Measurements from ENCODE around the gene CDK5RAP1.

Gene CDK5RAP1

DNA sequence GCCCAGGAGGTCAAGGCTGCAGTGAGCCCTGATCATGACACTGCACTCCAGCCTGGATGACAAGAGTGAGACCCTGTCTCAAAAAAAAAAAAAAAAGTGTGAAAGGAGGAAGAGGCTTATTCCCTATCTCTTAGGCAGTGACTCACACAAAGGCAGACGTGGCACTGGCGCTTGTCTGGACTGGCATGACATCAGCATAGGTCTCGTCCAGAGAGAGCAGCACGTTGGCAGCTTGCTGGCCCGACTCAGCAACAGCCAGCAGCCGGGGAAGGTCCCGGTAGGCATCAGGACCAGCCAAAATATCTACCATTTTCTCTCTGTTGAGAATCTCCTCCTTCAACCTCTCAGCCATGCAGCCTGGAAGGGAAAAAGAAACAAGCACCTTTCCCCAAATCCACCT is 14.1 kb downstream of the CDK5RAP1 start:
- FAIRE-seq (no peak), DNase-seq (ENCODE audit: insufficient read length, low spot score) (no peak)
- TF ChIP-seq PAX5 (IDR thresholded peaks at IDR 0.05; ENCODE audit: insufficient read depth, low read length, severe bottlenecking) (no peak), POLR2A (IDR thresholded peaks at IDR 0.05; ENCODE audit: low read depth, low read length) (no peak), TAF1 (IDR thresholded peaks at IDR 0.05; ENCODE audit: low read depth, low read length) (no peak), POLR2AphosphoS5 (IDR thresholded peaks at IDR 0.05; ENCODE audit: low read depth, low read length) (no peak), SPI1 (IDR thresholded peaks at IDR 0.05; ENCODE audit: low read depth, low read length) (no peak), POU2F2 (IDR thresholded peaks at IDR 0.05; ENCODE audit: low read depth, low read length) (no peak)

DNA sequence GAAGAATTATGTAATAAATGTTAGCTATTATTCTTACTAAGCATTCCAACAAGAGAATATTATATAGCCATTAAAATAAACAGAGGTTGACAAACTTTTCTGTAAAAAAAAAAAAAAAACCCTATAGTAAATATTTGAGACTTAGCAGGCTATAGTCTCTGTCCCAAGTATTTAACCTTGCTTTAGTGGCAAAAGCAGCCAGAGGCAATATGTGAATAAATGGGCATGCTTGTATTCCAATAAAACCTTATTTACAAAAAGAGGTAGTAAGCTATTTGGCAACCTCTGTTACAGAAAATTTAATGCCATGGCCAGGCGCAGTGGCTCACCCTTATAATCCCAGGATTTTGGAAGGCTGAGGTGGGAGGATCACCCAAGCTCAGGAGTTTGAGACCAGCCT is 14.6 kb downstream of the CDK5RAP1 start:
- no peak for TF ChIP-seq SPI1 (IDR thresholded peaks at IDR 0.05; ENCODE audit: low read depth, low read length)
- TF ChIP-seq POLR2AphosphoS5 (IDR thresholded peaks at IDR 0.05; ENCODE audit: low read depth, low read length): no peak
- TF ChIP-seq POLR2A (IDR thresholded peaks at IDR 0.05; ENCODE audit: low read depth, low read length): no peak
- TF ChIP-seq PAX5 (IDR thresholded peaks at IDR 0.05; ENCODE audit: insufficient read depth, low read length, severe bottlenecking): no peak
- FAIRE-seq: no peak
- no peak for DNase-seq (ENCODE audit: insufficient read length, low spot score)

DNA sequence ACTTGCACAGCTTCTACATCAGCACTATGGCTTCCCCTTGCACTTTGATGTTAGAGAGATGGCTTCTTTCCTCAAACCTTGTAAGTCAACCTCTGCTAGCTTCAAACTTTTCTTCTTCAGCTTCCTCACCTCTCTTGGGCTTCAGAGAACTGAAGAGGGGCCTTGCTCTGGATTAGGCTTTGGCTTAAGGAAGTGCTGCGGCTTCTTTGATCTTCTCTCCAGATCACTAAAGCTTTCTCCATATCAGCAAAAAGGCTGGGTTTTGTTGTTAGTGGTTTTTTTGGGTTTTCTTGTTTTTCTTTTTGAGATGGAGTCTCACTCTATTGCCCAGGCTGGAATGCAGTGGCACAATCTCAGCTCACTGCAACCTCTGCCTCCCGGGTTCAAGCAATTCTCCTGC is 24.0 kb downstream of the CDK5RAP1 start:
- TF ChIP-seq SPI1 (IDR thresholded peaks at IDR 0.05; ENCODE audit: low read depth, low read length): no peak
- TF ChIP-seq POU2F2 (IDR thresholded peaks at IDR 0.05; ENCODE audit: low read depth, low read length): no peak
- no peak for TF ChIP-seq POLR2A (IDR thresholded peaks at IDR 0.05; ENCODE audit: low read depth, low read length)
- TF ChIP-seq TAF1 (IDR thresholded peaks at IDR 0.05; ENCODE audit: low read depth, low read length): no peak
- TF ChIP-seq PAX5 (IDR thresholded peaks at IDR 0.05; ENCODE audit: insufficient read depth, low read length, severe bottlenecking): no peak
- FAIRE-seq (no peak), DNase-seq (ENCODE audit: insufficient read length, low spot score) (no peak)

DNA sequence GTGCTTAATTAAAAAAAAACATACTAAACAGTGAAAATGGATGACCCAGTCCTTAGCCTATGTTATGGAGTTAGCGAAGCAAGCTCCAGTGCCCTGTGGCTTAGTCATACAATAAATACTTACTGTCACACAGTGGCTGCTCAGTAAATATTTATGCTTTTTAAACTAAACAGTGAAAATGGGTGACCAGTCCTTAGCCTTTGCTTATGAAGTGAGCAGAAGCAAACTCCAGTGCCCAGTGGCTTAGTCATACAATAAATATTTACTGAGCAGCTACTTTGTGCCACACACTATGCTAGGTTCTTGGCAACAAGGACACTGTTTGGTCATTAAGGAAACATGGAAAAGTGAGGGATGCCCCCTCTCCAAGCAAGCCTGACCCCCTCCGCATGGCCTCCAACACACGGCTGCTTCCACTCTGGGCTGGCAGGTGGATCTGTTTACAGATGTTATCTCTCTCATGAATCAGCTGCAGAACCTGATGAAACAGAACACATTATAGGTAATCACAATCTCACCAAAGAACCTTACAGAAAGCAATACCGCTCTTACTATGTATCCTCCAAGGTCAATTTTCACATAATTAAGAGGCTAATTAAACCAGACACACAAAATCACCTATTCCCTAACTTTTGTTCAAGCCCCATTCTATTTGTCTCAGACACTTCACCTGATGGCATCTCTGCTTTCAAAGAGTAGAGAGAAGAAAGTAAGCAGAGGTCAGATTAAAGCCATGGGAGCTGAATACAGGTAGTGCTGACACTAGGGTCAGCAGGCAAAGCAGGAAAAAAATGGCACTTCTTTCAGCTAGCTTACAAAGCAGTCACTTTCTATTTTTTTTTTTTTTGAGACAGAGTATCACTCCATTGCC is 27.3 kb downstream of the CDK5RAP1 start:
- FAIRE-seq: no peak

DNA sequence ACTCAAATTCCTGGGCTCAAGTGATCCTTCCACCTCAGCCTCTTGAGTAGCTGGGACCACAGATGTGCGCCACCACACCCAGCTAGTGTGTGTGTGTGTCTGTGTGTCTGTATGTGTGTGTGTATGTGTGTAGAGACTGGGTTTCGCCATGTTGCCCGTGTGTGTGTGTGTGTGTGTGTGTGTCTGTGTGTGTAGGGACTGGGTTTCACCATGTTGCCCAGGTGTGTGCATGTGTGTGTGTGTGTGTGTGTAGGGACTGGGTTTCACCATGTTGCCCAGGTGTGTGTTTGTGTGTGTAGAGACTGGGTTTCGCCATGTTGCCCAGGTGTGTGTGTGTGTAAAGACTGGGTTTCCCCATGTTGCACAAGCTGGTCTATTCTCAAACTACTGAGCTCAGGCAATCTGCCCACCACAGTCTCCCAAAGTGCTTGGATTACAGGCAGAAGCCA is 28.3 kb downstream of the CDK5RAP1 start:
- TF ChIP-seq PAX5 (IDR thresholded peaks at IDR 0.05; ENCODE audit: insufficient read depth, low read length, severe bottlenecking): no peak
- no peak for TF ChIP-seq POLR2AphosphoS5 (IDR thresholded peaks at IDR 0.05; ENCODE audit: low read depth, low read length)
- no peak for TF ChIP-seq SPI1 (IDR thresholded peaks at IDR 0.05; ENCODE audit: low read depth, low read length)
- TF ChIP-seq TAF1 (IDR thresholded peaks at IDR 0.05; ENCODE audit: low read depth, low read length): no peak
- no peak for TF ChIP-seq POLR2A (IDR thresholded peaks at IDR 0.05; ENCODE audit: low read depth, low read length)
- FAIRE-seq: peak; percentile 38
- no peak for DNase-seq (ENCODE audit: insufficient read length, low spot score)

More for the DNA sequence above, 27.3 kb downstream of the CDK5RAP1 start:
- TF ChIP-seq POU2F2 (IDR thresholded peaks at IDR 0.05; ENCODE audit: low read depth, low read length) (no peak), TAF1 (IDR thresholded peaks at IDR 0.05; ENCODE audit: low read depth, low read length) (no peak), POLR2AphosphoS5 (IDR thresholded peaks at IDR 0.05; ENCODE audit: low read depth, low read length) (no peak), SPI1 (IDR thresholded peaks at IDR 0.05; ENCODE audit: low read depth, low read length) (no peak), PAX5 (IDR thresholded peaks at IDR 0.05; ENCODE audit: insufficient read depth, low read length, severe bottlenecking) (no peak), POLR2A (IDR thresholded peaks at IDR 0.05; ENCODE audit: low read depth, low read length) (no peak)
- DNase-seq (ENCODE audit: insufficient read length, low spot score): no peak

DNA sequence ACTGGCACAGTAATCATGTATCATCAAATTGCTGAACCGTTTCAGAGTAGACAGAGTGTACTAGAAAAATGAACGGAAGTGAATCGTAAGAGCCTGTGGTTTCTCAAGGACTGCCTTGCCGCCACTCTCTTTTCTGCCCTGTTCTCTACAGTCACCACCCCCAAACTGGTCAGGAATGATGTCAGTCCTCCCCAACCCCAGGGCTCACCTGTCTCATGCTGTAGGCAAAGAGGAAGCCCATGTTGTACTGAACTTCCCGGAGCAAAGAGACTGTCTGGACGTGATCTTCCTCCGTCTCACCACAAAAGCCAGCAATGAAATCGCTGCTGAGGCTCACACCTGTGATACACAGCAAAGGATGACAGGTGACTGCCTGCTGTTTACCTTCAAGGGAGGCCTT is 31.0 kb downstream of the CDK5RAP1 start:
- no peak for FAIRE-seq
- DNase-seq (ENCODE audit: insufficient read length, low spot score): no peak
- TF ChIP-seq POLR2A (IDR thresholded peaks at IDR 0.05; ENCODE audit: low read depth, low read length) (no peak), POU2F2 (IDR thresholded peaks at IDR 0.05; ENCODE audit: low read depth, low read length) (no peak), POLR2AphosphoS5 (IDR thresholded peaks at IDR 0.05; ENCODE audit: low read depth, low read length) (no peak), SPI1 (IDR thresholded peaks at IDR 0.05; ENCODE audit: low read depth, low read length) (no peak), TAF1 (IDR thresholded peaks at IDR 0.05; ENCODE audit: low read depth, low read length) (no peak), PAX5 (IDR thresholded peaks at IDR 0.05; ENCODE audit: insufficient read depth, low read length, severe bottlenecking) (no peak)

DNA sequence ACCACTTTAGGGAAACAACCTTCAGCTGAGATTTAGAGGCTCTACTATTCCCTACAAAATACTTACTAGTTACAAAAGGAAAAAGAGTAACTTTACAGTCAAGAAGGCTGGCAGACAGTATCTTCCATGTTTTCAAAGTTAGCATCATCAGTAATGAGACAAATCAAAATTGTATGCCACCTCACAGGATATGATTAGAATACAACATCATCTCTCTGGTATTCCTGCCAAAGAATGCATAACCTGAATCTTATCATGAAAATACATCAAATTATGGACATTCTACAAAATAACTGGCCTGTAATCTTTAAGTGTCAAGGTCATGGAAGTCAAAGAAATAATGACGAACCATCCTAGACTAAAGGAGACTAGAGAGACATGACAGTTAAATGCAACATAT is 38.4 kb downstream of the CDK5RAP1 start:
- TF ChIP-seq SPI1 (IDR thresholded peaks at IDR 0.05; ENCODE audit: low read depth, low read length) (no peak), TAF1 (IDR thresholded peaks at IDR 0.05; ENCODE audit: low read depth, low read length) (no peak), POU2F2 (IDR thresholded peaks at IDR 0.05; ENCODE audit: low read depth, low read length) (no peak), POLR2AphosphoS5 (IDR thresholded peaks at IDR 0.05; ENCODE audit: low read depth, low read length) (no peak), POLR2A (IDR thresholded peaks at IDR 0.05; ENCODE audit: low read depth, low read length) (no peak), PAX5 (IDR thresholded peaks at IDR 0.05; ENCODE audit: insufficient read depth, low read length, severe bottlenecking) (no peak)
- DNase-seq (ENCODE audit: insufficient read length, low spot score) (no peak), FAIRE-seq (no peak)

DNA sequence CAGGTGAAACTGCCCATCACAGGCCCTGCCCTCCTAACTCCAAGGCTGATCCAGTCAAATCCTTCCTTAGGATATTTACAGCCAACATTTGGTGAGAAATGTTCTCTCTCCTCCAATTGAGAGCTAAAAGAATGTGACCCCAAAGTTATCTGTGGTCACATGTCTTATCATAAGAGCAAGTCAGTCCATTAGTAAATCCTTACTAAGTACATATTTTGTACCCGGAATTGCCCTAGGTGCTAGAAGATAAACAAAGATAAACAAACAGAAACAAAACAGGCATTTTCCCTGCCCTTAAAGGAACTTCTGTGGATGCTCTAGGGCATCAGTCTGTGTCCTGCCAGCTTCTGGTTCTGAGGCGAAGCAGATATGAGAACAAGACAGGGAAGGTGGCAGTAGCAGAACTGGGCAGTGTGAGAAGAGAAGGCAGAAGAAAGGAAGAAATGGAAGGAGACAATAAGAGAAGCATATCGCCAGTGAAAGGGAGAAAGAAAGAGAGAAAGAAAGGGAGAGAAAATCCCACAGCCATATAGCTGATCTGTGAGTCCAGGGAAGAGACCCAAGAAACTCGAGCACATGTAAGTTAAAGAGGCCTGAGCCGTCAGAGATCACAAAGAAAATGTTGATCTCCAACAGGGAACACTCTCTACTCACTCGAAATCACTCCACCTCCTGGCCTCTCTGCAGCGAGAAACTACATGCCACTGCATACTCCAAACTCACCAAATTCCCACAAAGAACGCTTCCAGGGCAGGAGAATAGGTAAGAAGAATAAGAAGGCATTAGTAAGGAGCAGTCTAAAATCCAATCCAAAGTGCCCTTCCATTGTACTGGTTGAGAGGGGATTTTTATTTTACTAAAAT is 41.7 kb downstream of the CDK5RAP1 start:
- FAIRE-seq (no peak), DNase-seq (ENCODE audit: insufficient read length, low spot score) (no peak)
- TF ChIP-seq POU2F2 (IDR thresholded peaks at IDR 0.05; ENCODE audit: low read depth, low read length) (no peak), POLR2A (IDR thresholded peaks at IDR 0.05; ENCODE audit: low read depth, low read length) (no peak), PAX5 (IDR thresholded peaks at IDR 0.05; ENCODE audit: insufficient read depth, low read length, severe bottlenecking) (no peak), POLR2AphosphoS5 (IDR thresholded peaks at IDR 0.05; ENCODE audit: low read depth, low read length) (no peak), SPI1 (IDR thresholded peaks at IDR 0.05; ENCODE audit: low read depth, low read length) (no peak), TAF1 (IDR thresholded peaks at IDR 0.05; ENCODE audit: low read depth, low read length) (no peak)

DNA sequence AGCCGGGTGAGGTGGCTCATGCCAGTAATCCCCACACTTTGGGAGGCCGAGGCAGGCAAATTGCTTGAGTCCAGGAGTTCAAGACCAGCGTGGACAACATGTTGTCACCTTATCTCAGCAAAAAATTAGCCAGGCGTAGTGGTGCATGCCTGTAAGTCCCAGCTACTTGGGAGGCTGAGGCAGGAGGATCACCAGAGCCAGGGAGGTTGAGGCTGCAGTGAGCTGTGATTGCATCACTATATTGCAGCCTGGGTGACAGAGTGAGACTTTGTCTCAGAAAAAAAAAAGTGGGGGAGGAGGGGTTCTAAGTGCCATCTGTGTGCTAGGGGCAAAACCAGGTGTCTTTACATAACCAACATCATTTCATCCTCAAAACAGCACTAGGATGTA is 48.3 kb downstream of the CDK5RAP1 start:
- FAIRE-seq (no peak), DNase-seq (ENCODE audit: insufficient read length, low spot score) (no peak)
- TF ChIP-seq POLR2AphosphoS5 (IDR thresholded peaks at IDR 0.05; ENCODE audit: low read depth, low read length) (no peak), TAF1 (IDR thresholded peaks at IDR 0.05; ENCODE audit: low read depth, low read length) (no peak), PAX5 (IDR thresholded peaks at IDR 0.05; ENCODE audit: insufficient read depth, low read length, severe bottlenecking) (no peak), SPI1 (IDR thresholded peaks at IDR 0.05; ENCODE audit: low read depth, low read length) (no peak), POU2F2 (IDR thresholded peaks at IDR 0.05; ENCODE audit: low read depth, low read length) (no peak), POLR2A (IDR thresholded peaks at IDR 0.05; ENCODE audit: low read depth, low read length) (no peak)
